ENCODE results near the gene ZDHHC8.

ZDHHC8 gene

GRCh38 chr22:20178915-20179227 is 47.3 kb downstream of the ZDHHC8 start:
- no peak for DNase-seq (ENCODE audit: low read depth, low spot score)

GRCh38 chr22:20179455-20180244 is 48.0 kb downstream of the ZDHHC8 start:
- DNase-seq (ENCODE audit: low read depth, low spot score) = no peak

- DNase-seq (ENCODE audit: low read depth, low spot score) = no peak
Observed at GRCh38 chr22:20180245-20180630, 48.6 kb downstream of the ZDHHC8 start.

DNA sequence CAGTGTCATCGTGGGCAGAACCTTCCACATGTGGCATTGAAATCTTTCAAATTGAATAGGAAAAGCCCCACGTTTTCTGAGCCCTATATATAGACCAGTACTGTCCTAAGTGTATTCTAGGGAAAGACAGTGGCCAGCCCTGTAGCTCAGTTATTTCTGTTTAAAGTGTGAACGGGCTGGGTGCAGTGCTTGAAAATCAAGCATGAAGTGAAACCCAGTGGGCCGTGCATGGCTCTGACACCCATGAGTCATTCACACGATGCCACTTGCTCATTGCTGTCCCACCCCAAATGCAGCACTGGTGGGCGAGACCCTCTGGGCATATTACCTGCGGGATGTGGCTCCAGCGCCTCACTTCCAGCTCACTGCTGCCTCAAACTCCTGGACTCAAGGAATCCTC is 49.0 kb downstream of the ZDHHC8 start:
- DNase-seq (ENCODE audit: low read depth, low spot score) = no peak

DNA sequence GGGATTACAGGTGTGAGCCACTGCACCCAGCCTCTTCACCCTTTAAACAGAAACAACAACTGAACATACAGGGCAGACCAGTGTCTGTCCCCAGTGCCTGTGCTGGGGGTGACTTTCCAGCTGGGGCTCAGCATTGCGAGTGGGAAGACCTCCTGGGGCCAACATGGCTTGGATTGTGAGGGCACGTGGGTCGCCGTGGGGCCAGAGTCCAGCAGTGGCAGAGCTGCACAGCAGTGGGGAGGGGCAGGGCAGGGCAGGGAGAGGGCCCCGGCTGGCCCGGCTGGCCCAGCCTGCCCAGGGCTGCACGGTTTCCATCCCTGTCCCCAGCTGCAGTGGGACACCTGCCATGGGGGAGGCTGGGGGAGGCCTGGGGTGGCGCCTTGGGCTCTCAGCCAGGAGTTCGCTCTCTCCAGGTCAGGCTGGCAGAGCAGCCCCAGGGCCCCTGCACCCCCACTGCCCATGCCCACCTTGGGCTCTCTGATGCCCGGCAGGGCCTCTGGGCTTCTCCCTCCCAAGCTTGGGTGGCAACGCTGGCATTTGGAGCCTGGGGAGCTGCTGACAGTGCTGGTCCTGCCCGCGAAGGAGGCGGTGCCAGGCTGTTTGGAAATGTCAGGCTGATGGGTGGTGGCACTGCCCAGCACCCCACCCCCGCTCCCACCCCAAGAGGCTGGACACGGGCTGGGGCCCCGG is 49.7 kb downstream of the ZDHHC8 start:
- no peak for DNase-seq (ENCODE audit: low read depth, low spot score)

DNA sequence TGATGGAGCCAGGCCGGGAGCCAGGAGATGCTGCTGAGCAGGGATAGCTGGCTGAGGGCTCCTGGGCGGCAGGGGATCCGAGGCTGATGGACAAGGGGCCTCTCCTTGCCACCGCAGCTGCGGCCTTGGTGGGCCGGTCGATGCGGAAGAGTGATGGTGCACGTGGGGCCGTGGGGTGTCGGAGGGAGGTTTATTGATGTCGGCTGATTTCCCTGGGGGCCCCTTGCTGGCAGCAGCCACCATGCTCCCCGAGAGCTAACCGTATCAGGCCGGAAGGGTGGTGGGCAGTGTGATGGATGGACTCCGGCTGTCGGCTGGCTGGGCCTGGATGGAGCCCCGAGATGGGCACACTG is 50.3 kb downstream of the ZDHHC8 start:
- DNase-seq (ENCODE audit: low read depth, low spot score) = no peak

- DNase-seq (ENCODE audit: low read depth, low spot score) = no peak
Observed at GRCh38 chr22:20182365-20182764, 50.8 kb downstream of the ZDHHC8 start.

DNA sequence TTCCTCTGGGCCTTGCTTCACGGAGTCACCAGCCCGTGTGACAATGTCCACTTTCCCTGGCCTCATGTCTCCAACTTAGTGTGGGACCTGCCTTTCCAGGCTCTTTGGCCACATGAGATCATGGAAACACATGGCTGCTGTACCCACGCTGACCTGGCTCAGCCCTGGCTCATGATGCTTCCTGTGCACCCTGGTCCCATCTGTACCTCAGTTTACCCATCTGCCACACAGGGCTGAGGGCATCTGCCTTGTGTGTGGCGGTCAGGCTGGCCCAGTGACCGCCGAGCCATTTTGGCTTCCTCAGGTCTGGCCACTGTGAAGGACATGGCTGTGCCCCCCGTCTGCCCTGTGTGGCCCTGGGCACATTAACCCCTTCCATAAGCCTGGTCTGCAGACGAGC is 51.5 kb downstream of the ZDHHC8 start:
- DNase-seq (ENCODE audit: low read depth, low spot score) = no peak

DNA sequence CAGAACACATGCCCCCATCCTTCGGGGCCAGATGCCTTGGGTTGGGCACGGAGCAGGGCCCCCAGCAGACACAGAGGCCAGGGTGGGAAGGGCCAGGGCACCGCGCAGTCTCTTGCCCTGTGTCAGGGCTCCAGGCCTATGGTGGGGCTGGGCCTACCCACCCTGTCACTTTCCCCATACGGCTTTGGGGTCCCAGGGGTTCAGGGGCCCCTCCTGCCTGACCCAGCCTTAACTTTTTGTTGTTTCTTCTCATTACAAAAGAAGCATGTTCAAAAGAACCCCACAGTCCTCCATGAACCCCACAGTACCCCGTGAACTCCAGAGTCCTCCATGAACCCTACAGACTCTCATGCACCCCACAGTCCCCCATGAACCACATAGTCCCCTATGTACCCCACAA is 52.2 kb downstream of the ZDHHC8 start:
- DNase-seq (ENCODE audit: low read depth, low spot score) = no peak

DNA sequence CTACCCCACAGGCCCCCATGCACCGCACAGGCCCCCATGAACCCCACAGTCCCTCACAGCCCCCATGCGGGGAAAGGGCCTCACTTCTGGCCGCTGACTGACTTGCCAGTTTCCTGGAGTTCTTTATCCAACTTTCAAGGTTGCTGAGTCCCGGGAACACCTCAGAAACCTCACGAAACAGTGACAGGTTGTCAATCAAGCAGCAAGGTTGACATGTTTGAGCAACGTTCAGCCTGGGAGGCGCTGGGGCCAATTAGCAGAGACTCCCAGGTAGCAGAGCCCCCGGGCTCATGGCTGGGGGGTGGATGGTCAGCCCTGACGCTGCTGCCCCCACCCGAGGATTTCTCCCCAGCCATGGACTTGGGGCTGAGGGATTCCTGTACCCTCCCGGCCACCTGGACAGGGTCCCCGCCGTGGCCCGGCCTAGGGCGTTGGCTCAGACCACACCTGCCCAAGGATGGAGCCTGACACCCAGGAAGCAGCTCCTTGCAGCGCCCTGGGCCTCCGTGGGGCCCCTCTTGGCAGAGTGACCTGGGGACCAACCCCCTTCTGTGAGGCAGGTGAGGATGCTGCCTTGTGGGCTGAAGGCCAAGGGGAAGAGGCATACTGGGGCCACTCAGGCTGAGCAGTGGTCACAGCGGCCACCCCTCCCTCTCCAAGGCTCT is 53.0 kb downstream of the ZDHHC8 start:
- no peak for DNase-seq (ENCODE audit: low read depth, low spot score)

GRCh38 chr22:20185750-20186149 is 54.1 kb downstream of the ZDHHC8 start:
- no peak for DNase-seq (ENCODE audit: low read depth, low spot score)

DNA sequence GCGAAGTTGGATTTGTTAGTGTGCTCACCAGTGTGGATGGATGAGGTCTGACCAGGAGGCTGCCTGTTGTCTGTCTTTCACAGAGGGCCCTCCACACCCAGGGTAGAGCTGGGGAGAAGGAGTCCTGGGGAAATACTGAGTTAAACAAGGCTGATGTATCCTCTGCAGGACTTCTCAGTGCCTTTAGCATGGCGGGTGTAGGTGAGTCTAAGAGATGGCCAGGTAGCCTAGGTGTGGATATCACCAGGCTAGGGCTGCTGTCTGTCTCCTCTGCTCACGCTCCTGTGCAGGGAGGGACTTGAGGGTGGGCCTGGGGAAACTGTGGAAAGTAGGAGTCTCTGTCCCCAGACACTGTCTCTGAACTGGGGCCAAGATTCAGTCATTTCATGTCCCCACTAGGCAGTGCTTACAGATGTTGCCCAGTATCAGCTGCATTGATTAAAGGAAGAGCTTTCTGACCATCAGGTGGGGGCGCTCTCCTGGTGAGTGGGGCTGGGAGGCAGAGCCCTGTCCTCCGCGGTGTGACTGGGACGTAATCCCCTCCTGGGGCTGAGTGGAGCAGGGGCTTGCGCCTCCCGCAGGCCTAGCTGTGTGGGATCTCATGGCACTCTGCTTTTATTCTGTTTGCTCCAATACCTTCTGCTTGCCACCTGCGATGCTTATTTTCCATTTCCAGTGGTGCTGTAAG is 54.7 kb downstream of the ZDHHC8 start:
- no peak for DNase-seq (ENCODE audit: low read depth, low spot score)

GRCh38 chr22:20186871-20187546 is 55.4 kb downstream of the ZDHHC8 start:
- DNase-seq (ENCODE audit: low read depth, low spot score) = no peak

- no peak for DNase-seq (ENCODE audit: low read depth, low spot score)
Observed at GRCh38 chr22:20187777-20188566, 56.4 kb downstream of the ZDHHC8 start.

GRCh38 chr22:20188567-20188877 is 56.9 kb downstream of the ZDHHC8 start:
- no peak for DNase-seq (ENCODE audit: low read depth, low spot score)

DNA sequence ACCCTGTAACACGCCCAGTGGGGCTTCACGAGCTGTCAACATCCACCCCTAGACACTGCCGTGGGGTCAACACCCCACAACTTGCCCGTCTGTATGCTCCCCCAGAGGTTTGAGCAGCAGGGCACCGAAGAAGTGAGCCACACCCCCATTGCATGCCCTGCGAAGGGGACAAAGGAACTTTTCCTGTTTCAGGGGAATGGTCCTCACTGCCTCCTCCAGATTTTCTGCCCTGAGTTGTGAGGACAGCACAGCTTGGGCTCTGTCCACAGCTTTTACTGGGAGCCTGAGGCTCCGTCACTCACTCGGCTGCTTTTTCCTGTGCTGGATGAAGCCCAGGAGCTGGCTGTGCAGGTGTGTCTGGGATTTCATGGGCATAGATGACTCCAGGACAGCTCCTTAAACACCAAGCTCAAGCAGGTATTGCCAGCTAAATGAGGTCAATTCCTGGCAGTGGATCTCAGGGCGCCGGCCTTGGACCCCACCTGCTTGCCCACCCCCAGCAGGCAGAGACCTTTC is 59.5 kb downstream of the ZDHHC8 start:
- no peak for DNase-seq (ENCODE audit: low read depth, low spot score)

DNA sequence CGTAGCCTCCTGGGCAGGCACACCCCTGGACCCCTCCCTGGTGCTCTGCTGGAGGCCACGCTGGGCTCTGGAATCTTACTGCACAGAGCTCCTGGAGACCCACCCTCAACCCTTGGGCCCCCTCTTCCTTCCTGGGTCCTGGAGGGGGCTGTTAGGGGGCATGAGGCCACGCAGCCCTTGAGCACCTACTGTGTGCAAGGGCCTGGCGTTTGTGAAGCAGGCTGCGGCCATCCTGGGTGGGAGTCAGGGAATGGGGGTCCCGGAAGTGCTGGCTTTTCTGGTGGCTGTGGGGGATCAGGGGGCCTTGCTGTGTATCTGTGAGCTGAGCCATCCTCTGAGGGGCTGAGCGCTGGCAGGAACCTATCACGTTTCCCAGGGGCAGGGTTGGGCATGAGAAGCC is 60.2 kb downstream of the ZDHHC8 start:
- DNase-seq (ENCODE audit: low read depth, low spot score) = no peak

GRCh38 chr22:20192293-20192971 is 60.8 kb downstream of the ZDHHC8 start:
- no peak for DNase-seq (ENCODE audit: low read depth, low spot score)

DNA sequence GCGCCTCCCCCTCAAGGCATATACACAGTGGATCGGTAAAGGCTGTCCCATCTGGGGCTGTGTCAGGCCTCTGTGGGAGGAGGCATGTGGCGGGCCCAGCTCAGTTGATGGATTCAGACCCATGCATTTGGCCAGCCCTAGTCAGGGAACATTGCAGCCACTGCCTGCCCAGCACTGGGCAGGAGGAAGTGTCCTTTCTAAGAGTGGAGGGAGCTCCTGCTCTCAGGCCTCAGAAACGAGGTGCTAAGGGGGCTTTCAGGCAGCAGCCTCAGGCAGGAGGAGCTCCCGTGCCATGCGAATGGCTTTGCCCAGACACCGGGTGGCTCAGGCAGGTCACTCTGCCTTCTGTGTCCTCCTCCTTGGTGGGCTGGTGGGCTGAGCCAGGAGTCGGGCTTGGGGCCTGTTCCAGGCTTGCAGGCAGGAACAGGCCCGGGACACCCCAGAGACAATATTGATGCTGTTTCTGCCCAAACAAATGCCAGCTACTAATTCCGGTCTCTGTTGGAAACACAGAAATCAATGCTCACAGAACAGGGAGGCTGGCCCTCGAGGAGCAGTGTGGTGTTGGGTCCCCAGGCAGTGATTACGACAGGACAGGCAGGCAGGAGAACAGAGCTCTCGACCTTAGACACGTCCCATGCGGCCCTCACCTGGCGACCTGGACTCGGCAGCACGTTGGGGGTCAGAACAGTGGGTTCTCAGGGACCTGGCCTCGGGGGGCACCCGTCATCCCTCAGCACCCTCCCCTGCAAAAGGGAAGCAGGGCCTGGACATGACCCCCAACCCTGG is 61.6 kb downstream of the ZDHHC8 start:
- no peak for DNase-seq (ENCODE audit: low read depth, low spot score)

All from smooth muscle cell of the brain vasculature (primary cell).